Measurements from ENCODE around the gene FXN. TPM values are rescaled to one million over a fixed set of nuclear protein-coding genes. Genes with fewer than 3 reads are reported as not detected.
A peak's percentile ranks its signal among the peaks of the same experiment; 100 is the strongest.

The FXN gene
- total and polyA plus RNA-seq, 10 donors: 11.1 to 25.3 (median 15.8) TPM

- Histone ChIP-seq H3K9me3 (no peaks in the 10 kb centered on the region), H3K4me3 (no peak overlapping the region), H3K27me3 (replicated peaks in 1 of 7) (no peaks in the 10 kb centered on the region), H3K36me3 (peaks cover 0 to 4% (median 0%) of the 10 kb centered on the region in 6 donors), H3K4me1 (peaks cover 0 to 10% (median under 1%) of the 10 kb centered on the region in 6 donors), H3K27ac (no peak overlapping the region)
- no peak for TF ChIP-seq POLR2AphosphoS5 (IDR thresholded peaks at IDR 0.05)
- TF ChIP-seq CTCF (IDR thresholded peaks at IDR 0.05 in 8 of 11, conservative IDR thresholded peaks at IDR 0.05 in 3 of 11): no peak
- no peak for TF ChIP-seq POLR2A (IDR thresholded peaks at IDR 0.05)
- 83 to 92% (median 91%) methylated on average over 4 of the region's 4 CpGs for WGBS, 5 donors
- intact Hi-C loops (cut with DNase I; ENCODE audit: low total_unique reads): no loop called here
- DNase-seq: no peak
These were observed 45.7 kb downstream of the FXN start for GRCh38 chr9:69081261-69081660.

- intact Hi-C loops (cut with DNase I; ENCODE audit: low total_unique reads): no loop called here
- H3K27ac ChIP-seq: peak overlapping the region in 2 of 8 donors; percentile 13 to 21
- peaks cover 0 to 13% (median 1%) of the 10 kb centered on the region in 6 donors for H3K4me1 ChIP-seq
- H3K4me3 ChIP-seq: no peak overlapping the region
- DNase-seq: no peak
- 63 to 80% (median 75%) methylated on average over 3 of the region's 3 CpGs for WGBS, 5 donors
- H3K27me3 ChIP-seq (replicated peaks in 1 of 7): no peaks in the 10 kb centered on the region
- H3K36me3 ChIP-seq: no peaks in the 10 kb centered on the region
- H3K9me3 ChIP-seq: no peaks in the 10 kb centered on the region
- TF ChIP-seq CTCF (IDR thresholded peaks at IDR 0.05 in 8 of 11, conservative IDR thresholded peaks at IDR 0.05 in 3 of 11): no peak
- no peak for TF ChIP-seq POLR2A (IDR thresholded peaks at IDR 0.05)
These were observed 47.8 kb downstream of the FXN start for GRCh38 chr9:69083321-69083720.

DNA sequence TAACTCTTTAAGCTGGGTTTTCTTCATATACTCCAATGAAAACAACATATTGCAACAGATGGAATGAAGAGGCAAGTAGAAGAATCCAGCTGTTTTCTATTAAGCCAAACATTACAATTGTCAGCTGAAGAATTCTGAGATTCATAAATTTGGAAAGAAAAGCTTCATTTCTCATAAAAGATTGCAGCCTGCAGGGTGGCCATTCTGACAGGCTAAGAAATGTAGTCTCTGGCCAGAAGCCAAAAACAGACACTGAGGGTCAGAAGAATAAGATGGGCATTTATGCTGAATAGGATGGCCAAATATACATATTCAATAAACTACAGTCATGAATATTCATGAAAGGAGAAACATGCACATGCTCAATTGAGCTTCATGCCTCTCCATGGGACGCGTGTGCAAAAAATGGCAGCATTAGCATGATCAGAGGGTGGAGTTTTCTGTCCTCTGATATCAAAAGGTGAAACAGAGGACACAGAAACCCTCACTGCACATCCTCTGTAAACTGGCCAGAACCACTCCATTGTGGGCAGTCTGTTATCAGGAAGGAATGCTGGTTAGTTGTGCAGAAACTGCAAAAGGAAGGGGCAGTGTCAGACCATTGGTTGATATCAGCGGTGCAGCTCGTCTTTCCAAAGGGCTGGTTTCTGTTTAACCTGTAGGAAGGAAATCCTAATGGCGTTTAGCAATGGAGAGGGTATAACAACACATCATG, 50.2 kb downstream of the FXN start:
- H3K4me3 ChIP-seq: peak overlapping the region in 1 of 8 donors; percentile 9
- intact Hi-C loops (cut with DNase I; ENCODE audit: low total_unique reads): no loop called here
- H3K27me3 ChIP-seq (replicated peaks in 1 of 7): no peaks in the 10 kb centered on the region
- H3K36me3 ChIP-seq: no peaks in the 10 kb centered on the region
- WGBS, 5 donors: 65 to 87% (median 67%) methylated on average over 5 of the region's 5 CpGs
- peaks cover 0 to 13% (median 1%) of the 10 kb centered on the region in 6 donors for H3K4me1 ChIP-seq
- no peaks in the 10 kb centered on the region for H3K9me3 ChIP-seq
- DNase-seq: no peak
- peak overlapping the region in 4 of 8 donors; percentile 30 to 64 (median 51) for H3K27ac ChIP-seq
- TF ChIP-seq POLR2A (IDR thresholded peaks at IDR 0.05) (no peak), POLR2AphosphoS5 (IDR thresholded peaks at IDR 0.05) (no peak), CTCF (IDR thresholded peaks at IDR 0.05 in 8 of 11, conservative IDR thresholded peaks at IDR 0.05 in 3 of 11) (no peak)

DNA sequence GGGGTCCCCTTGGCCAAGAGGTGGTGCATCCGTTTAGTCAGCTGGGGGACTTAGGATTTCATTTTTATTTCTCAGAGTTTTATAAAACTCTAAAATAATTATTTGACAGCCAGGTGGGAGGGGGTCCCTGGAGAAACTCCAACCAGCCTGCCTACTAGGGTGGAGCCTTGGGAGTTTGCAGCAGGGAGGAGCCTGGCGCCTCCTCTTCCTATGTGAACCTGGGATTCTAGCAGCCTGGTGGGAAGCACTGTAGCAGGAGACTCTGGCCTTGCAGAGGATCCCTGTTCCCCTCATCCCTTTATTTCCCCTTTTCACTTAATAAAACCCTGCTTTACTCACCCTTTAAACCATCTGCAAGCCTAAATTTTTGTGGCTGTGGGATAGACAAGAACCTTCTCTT, 50.8 kb downstream of the FXN start:
- Histone ChIP-seq H3K27me3 (replicated peaks in 1 of 7) (no peaks in the 10 kb centered on the region), H3K4me1 (peaks cover 0 to 13% (median 1%) of the 10 kb centered on the region in 6 donors), H3K27ac (peak overlapping the region in 5 of 8 donors; percentile 30 to 64 (median 42)), H3K4me3 (peak overlapping the region in 2 of 8 donors; percentile 0 to 9), H3K36me3 (no peaks in the 10 kb centered on the region), H3K9me3 (no peaks in the 10 kb centered on the region)
- intact Hi-C loops (cut with DNase I; ENCODE audit: low total_unique reads): no loop called here
- WGBS, 5 donors: 75 to 88% (median 84%) methylated on average over 2 of the region's 2 CpGs
- DNase-seq: no peak
- TF ChIP-seq CTCF (IDR thresholded peaks at IDR 0.05 in 8 of 11, conservative IDR thresholded peaks at IDR 0.05 in 3 of 11) (no peak), POLR2A (IDR thresholded peaks at IDR 0.05) (no peak), POLR2AphosphoS5 (IDR thresholded peaks at IDR 0.05) (no peak)
